ENCODE measurements around the gene RAB27A. TPM values are rescaled to one million over a fixed set of nuclear protein-coding genes. Genes with fewer than 3 reads are reported as not detected.

The RAB27A gene
- total and polyA plus RNA-seq, 10 of the 15 experiments (the other 5 are each of a cell fraction or from before 2014, with no cell fraction given) = 13.3 to 139 (median 35.2) TPM

DNA sequence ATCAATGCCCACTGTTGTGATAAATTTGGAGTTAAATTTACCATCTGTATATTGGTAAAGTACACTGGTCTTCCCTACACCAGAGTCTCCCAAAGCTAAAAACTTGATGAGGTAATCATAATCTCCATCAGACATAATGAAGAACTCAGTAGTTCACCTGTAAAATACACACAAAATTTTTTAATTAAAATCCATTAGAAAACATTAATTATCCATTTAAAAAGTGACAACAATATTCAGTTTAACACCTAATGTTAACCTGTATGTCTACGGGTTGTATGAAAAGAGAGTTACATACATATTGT, 54.9 kb downstream of the RAB27A start:
- no peak overlapping the region for H3K4me2 ChIP-seq (ENCODE audit: control insufficient read depth, insufficient read depth)
- H3K4me3 ChIP-seq = no peak overlapping the region
- no peaks in the 10 kb centered on the region for H3K79me2 ChIP-seq (ENCODE audit: control insufficient read depth, insufficient read depth, low read length)
- no peak overlapping the region for H3K27ac ChIP-seq (ENCODE audit: control insufficient read depth, insufficient read depth)
- BruUV-seq (replicated peaks) = no TSS peak
- ATAC-seq (no peak), DNase-seq (ENCODE audit: low read depth, low spot score) (no peak), FAIRE-seq (no peak)
- TF ChIP-seq POLR2AphosphoS5 (IDR thresholded peaks at IDR 0.05; ENCODE audit: low read length) (no peak), ETV6 (conservative IDR thresholded peaks at IDR 0.05 in 1 of 2, IDR thresholded peaks at IDR 0.05 in 1 of 2; ENCODE audit: borderline replicate concordance in 1 of 2, low read depth in 1 of 2) (no peak), MTA3 (IDR thresholded peaks at IDR 0.05; ENCODE audit: borderline replicate concordance, low read length) (no peak), KLF5 (IDR thresholded peaks at IDR 0.05; ENCODE audit: partially characterized antibody) (no peak), NFXL1 (IDR thresholded peaks at IDR 0.05; ENCODE audit: borderline replicate concordance) (no peak), ZNF207 (IDR thresholded peaks at IDR 0.05; ENCODE audit: borderline replicate concordance) (no peak), SP1 (IDR thresholded peaks at IDR 0.05; ENCODE audit: low read depth, low read length) (no peak), CREB1 (IDR thresholded peaks at IDR 0.05; ENCODE audit: low read depth) (no peak), IKZF2 (IDR thresholded peaks at IDR 0.05) (no peak)
- TF ChIP-seq, protein P1, sequence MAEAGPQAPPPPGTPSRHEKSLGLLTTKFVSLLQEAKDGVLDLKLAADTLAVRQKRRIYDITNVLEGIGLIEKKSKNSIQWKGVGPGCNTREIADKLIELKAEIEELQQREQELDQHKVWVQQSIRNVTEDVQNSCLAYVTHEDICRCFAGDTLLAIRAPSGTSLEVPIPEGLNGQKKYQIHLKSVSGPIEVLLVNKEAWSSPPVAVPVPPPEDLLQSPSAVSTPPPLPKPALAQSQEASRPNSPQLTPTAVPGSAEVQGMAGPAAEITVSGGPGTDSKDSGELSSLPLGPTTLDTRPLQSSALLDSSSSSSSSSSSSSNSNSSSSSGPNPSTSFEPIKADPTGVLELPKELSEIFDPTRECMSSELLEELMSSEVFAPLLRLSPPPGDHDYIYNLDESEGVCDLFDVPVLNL (IDR thresholded peaks at IDR 0.05; ENCODE audit: low read depth, low read length) = no peak
- TF ChIP-seq, protein P2, sequence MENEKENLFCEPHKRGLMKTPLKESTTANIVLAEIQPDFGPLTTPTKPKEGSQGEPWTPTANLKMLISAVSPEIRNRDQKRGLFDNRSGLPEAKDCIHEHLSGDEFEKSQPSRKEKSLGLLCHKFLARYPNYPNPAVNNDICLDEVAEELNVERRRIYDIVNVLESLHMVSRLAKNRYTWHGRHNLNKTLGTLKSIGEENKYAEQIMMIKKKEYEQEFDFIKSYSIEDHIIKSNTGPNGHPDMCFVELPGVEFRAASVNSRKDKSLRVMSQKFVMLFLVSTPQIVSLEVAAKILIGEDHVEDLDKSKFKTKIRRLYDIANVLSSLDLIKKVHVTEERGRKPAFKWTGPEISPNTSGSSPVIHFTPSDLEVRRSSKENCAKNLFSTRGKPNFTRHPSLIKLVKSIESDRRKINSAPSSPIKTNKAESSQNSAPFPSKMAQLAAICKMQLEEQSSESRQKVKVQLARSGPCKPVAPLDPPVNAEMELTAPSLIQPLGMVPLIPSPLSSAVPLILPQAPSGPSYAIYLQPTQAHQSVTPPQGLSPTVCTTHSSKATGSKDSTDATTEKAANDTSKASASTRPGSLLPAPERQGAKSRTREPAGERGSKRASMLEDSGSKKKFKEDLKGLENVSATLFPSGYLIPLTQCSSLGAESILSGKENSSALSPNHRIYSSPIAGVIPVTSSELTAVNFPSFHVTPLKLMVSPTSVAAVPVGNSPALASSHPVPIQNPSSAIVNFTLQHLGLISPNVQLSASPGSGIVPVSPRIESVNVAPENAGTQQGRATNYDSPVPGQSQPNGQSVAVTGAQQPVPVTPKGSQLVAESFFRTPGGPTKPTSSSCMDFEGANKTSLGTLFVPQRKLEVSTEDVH (IDR thresholded peaks at IDR 0.05; ENCODE audit: low read depth, partially characterized antibody) = no peak
- TF ChIP-seq, protein P3, sequence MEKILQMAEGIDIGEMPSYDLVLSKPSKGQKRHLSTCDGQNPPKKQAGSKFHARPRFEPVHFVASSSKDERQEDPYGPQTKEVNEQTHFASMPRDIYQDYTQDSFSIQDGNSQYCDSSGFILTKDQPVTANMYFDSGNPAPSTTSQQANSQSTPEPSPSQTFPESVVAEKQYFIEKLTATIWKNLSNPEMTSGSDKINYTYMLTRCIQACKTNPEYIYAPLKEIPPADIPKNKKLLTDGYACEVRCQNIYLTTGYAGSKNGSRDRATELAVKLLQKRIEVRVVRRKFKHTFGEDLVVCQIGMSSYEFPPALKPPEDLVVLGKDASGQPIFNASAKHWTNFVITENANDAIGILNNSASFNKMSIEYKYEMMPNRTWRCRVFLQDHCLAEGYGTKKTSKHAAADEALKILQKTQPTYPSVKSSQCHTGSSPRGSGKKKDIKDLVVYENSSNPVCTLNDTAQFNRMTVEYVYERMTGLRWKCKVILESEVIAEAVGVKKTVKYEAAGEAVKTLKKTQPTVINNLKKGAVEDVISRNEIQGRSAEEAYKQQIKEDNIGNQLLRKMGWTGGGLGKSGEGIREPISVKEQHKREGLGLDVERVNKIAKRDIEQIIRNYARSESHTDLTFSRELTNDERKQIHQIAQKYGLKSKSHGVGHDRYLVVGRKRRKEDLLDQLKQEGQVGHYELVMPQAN (conservative IDR thresholded peaks at IDR 0.05) = no peak
- TF ChIP-seq, protein P4, sequence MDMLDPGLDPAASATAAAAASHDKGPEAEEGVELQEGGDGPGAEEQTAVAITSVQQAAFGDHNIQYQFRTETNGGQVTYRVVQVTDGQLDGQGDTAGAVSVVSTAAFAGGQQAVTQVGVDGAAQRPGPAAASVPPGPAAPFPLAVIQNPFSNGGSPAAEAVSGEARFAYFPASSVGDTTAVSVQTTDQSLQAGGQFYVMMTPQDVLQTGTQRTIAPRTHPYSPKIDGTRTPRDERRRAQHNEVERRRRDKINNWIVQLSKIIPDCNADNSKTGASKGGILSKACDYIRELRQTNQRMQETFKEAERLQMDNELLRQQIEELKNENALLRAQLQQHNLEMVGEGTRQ (IDR thresholded peaks at IDR 0.05; ENCODE audit: borderline replicate concordance, low read depth, low read length) = no peak
- TF ChIP-seq, protein P5, sequence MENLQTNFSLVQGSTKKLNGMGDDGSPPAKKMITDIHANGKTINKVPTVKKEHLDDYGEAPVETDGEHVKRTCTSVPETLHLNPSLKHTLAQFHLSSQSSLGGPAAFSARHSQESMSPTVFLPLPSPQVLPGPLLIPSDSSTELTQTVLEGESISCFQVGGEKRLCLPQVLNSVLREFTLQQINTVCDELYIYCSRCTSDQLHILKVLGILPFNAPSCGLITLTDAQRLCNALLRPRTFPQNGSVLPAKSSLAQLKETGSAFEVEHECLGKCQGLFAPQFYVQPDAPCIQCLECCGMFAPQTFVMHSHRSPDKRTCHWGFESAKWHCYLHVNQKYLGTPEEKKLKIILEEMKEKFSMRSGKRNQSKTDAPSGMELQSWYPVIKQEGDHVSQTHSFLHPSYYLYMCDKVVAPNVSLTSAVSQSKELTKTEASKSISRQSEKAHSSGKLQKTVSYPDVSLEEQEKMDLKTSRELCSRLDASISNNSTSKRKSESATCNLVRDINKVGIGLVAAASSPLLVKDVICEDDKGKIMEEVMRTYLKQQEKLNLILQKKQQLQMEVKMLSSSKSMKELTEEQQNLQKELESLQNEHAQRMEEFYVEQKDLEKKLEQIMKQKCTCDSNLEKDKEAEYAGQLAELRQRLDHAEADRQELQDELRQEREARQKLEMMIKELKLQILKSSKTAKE (IDR thresholded peaks at IDR 0.05; ENCODE audit: low read depth, poor library complexity, severe bottlenecking) = no peak
- no peaks in the 10 kb centered on the region for H3K36me3 ChIP-seq (ENCODE audit: control insufficient read depth in 2 of 2, insufficient read depth in 2 of 2, low read length in 1 of 2)
- 97% methylated on average over 1 of the region's 1 CpG for WGBS (ENCODE audit: insufficient coverage, insufficient replicate concordance, low lambda C conversion rate, missing lambda C conversion rate)
- CTCF ChIA-PET = no interaction called here
- no peaks in the 10 kb centered on the region for H3K9me3 ChIP-seq (replicated peaks; ENCODE audit: control insufficient read depth, insufficient read depth, low read length)
- RAD21 ChIA-PET (ENCODE audit: unreplicated experiment) = no interaction called here
- no peak overlapping the region for H3K9ac ChIP-seq (ENCODE audit: control insufficient read depth, insufficient read depth, low read length)
- POLR2A ChIA-PET = no interaction called here
- in situ Hi-C loops (cut with MboI) (no loop called here), intact Hi-C loops (cut with micrococcal nuclease; ENCODE audit: unreplicated experiment) (no loop called here)
- H4K20me1 ChIP-seq (ENCODE audit: control insufficient read depth, insufficient read depth) = no peaks in the 10 kb centered on the region
- SMC1A ChIA-PET (ENCODE audit: uncharacterized antibody, unreplicated experiment) = no interaction called here
- H3K4me1 ChIP-seq (ENCODE audit: control insufficient read depth, insufficient read depth, low read length) = no peaks in the 10 kb centered on the region
- H3K27me3 ChIP-seq (replicated peaks in 1 of 2; ENCODE audit: control insufficient read depth in 2 of 2, insufficient read depth in 2 of 2, low read length in 1 of 2) = no peaks in the 10 kb centered on the region
- H2AFZ ChIP-seq (ENCODE audit: control insufficient read depth, low read depth, low read length) = no peak overlapping the region
